SU-DHL-6 (cell line): ENCODE data around the gene INTS11.

Experiments used
- H2AFZ ChIP-seq: fragments of 200-600 bp; sonication (generic); 2 replicates; pipeline ENCODE4 v1.6.1; 2014; ENCODE audit warnings: low read depth, mild to moderate bottlenecking, moderate library complexity, mixed read lengths, antibody characterized with exemption, low read length; ENCODE audit not compliant: severe bottlenecking
- H3F3A ChIP-seq: fragments of 200-600 bp; shearing (Covaris generic); 2 replicates; pipeline ENCODE4 v1.6.0; 2016; ENCODE audit warnings: antibody characterized with exemption, mild to moderate bottlenecking; ENCODE audit not compliant: insufficient read depth
- H3K27ac ChIP-seq: fragments of 200-600 bp; sonication (generic); 2 replicates; pipeline ENCODE4 v1.5.1; 2016; ENCODE audit warnings: low read depth, mild to moderate bottlenecking, low read length, moderate library complexity, mixed read lengths
- H3K27me3 ChIP-seq: fragments of 200-600 bp; sonication (generic), shearing (Covaris generic); 2 replicates; pipeline ENCODE4 v1.6.0; 2014; ENCODE audit warnings: mild to moderate bottlenecking, low read length
- H3K36me3 ChIP-seq: fragments of 200-600 bp; sonication (generic); 2 replicates; pipeline ENCODE4 v1.6.1; 2014; ENCODE audit warnings: mild to moderate bottlenecking, low read length, mixed read lengths
- H3K4me2 ChIP-seq: fragments of 300-600, 200-600 bp; shearing (Covaris generic), sonication (generic); 2 replicates; pipeline ENCODE4 v1.6.0; 2014; ENCODE audit warnings: low read length, low read depth, mild to moderate bottlenecking; ENCODE audit not compliant: poor library complexity, severe bottlenecking
- H3K4me3 ChIP-seq: fragments of 200-600 bp; sonication (generic); 2 replicates; pipeline ENCODE4 v1.5.1; 2014; ENCODE audit warnings: antibody characterized with exemption, low read length, mild to moderate bottlenecking, mixed read lengths; ENCODE audit not compliant: insufficient read depth, poor library complexity, severe bottlenecking
- H3K79me2 ChIP-seq: fragments of 200-600 bp; sonication (generic); 2 replicates; pipeline ENCODE4 v1.6.1; 2014; ENCODE audit warnings: mild to moderate bottlenecking, low read length, moderate library complexity; ENCODE audit not compliant: insufficient read depth
- H3K9ac ChIP-seq: fragments of 200-600 bp; sonication (generic); 2 replicates; pipeline ENCODE4 v1.7.0; 2014; ENCODE audit warnings: mild to moderate bottlenecking, low read length
- H3K9me2 ChIP-seq: fragments of 200-600 bp; sonication (generic); replicated peaks from 2 replicates; pipeline ENCODE4 v1.6.1; 2014; ENCODE audit warnings: low read length; ENCODE audit not compliant: insufficient read depth
- H3K9me3 ChIP-seq: fragments of 200-600 bp; sonication (generic); 2 replicates; pipeline ENCODE4 v1.6.1; 2014; ENCODE audit warnings: low read length, mixed read lengths; ENCODE audit not compliant: insufficient read depth
- H4K20me1 ChIP-seq: fragments of 200-600 bp; sonication (generic); 2 replicates; pipeline ENCODE4 v1.6.1; 2014; ENCODE audit warnings: low read depth, mild to moderate bottlenecking, antibody characterized with exemption, low read length, moderate library complexity, mixed read lengths
- CTCF ChIP-seq: fragments of 200-600 bp; sonication (generic); IDR thresholded peaks from one replicate; pipeline ENCODE4 v1.5.1; 2017; ENCODE audit warnings: antibody characterized with exemption, mild to moderate bottlenecking, low read length, moderate library complexity; ENCODE audit not compliant: insufficient read depth, poor library complexity, severe bottlenecking
- EZH2phosphoT487 ChIP-seq: fragments of 200-600 bp; sonication (generic), shearing (Covaris generic); conservative IDR thresholded peaks from 2 replicates; pipeline ENCODE4 v1.6.1; 2018; ENCODE audit warnings: mild to moderate bottlenecking, antibody characterized with exemption, low read length, moderate library complexity, mixed read lengths

Gene INTS11

DNA sequence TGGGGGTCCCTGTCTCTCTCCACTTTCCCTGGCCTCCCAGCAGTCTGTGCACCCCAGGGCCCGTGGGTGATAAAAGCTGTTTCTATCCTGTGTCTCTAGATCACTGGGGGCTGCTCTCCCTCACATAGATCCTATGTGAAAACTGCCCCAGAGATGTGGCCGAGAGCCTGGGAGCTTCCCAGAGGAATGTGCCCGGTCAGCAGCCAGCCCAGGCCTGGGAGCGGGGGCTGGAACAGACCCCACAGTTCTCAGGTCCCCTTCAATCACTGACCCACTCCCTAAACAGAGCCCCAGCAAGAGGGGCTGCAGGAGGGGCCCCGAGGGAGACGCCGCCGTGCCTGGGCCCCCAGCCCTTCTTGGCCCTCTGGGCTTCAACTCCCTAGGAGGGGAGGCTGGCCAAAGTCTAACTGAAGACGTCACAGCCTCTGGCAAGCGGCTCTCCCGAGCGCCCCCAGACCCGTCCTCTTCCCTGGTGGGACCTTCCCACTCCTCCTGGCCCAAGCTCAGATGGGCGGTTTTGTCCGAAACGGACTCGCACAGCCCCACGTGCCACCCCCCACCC lies 33.5 kb upstream of the INTS11 start:
- Histone ChIP-seq H3K4me3 (no peak overlapping the region), H3K9ac (no peak overlapping the region), H3K9me3 (no peaks in the 10 kb centered on the region), H3K9me2 (no peaks in the 10 kb centered on the region), H2AFZ (no peak overlapping the region), H3F3A (no peaks in the 10 kb centered on the region), H4K20me1 (no peaks in the 10 kb centered on the region), H3K27ac (no peak overlapping the region), H3K4me2 (no peak overlapping the region), H3K27me3 (no peaks in the 10 kb centered on the region), H3K36me3 (no peaks in the 10 kb centered on the region), H3K79me2 (no peaks in the 10 kb centered on the region)
- no peak for TF ChIP-seq CTCF
- no peak for TF ChIP-seq EZH2phosphoT487

DNA sequence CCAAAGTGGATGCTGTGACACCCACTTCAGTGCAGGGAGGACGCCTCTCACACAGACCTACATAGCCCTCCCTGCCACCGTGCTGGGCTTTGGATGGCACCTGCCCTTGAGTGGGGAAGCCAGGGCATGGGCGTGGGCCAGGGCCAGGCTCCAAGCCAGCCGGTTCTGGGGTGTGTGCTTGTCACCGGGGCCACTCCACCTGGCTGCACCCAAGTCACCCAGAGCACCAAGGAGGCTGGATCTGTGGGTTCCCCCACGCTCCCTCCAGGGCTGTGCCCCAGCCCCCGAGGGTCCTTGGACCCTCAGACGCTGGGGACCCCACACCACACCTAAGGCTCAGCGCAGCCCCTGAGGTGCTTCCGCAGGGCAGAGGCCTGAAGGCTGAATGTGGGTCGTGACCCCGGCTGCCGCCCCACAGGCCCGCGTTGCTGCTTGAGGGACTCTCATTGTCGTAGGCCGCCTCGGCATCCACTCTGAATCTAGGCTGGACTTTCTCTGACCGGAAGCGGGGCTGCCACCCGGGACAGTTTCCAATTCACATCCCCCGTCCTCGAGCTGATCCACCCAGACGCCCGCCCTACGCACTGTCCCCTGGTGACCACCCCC lies 32.4 kb upstream of the INTS11 start:
- Histone ChIP-seq H3K4me2 (no peak overlapping the region), H3K9me3 (no peaks in the 10 kb centered on the region), H3K27me3 (no peaks in the 10 kb centered on the region), H3K27ac (no peak overlapping the region), H3K9me2 (no peaks in the 10 kb centered on the region), H3K4me3 (no peak overlapping the region), H2AFZ (no peak overlapping the region), H3K9ac (no peak overlapping the region), H3K79me2 (no peaks in the 10 kb centered on the region), H4K20me1 (no peaks in the 10 kb centered on the region), H3F3A (peaks cover 6% of the 10 kb centered on the region; the same call in 1 of the 2 replicates), H3K36me3 (no peaks in the 10 kb centered on the region)
- TF ChIP-seq CTCF (no peak), EZH2phosphoT487 (no peak)

GRCh38 chr1:1356166-1356795 lies 31.8 kb upstream of the INTS11 start:
- Histone ChIP-seq H4K20me1 (no peaks in the 10 kb centered on the region), H3K79me2 (no peaks in the 10 kb centered on the region), H3K27ac (no peak overlapping the region), H3K4me2 (no peak overlapping the region), H3K9ac (no peak overlapping the region), H3K9me3 (no peaks in the 10 kb centered on the region), H3K27me3 (no peaks in the 10 kb centered on the region), H3F3A (peaks cover 6% of the 10 kb centered on the region; the same call in 1 of the 2 replicates), H3K9me2 (no peaks in the 10 kb centered on the region), H3K36me3 (no peaks in the 10 kb centered on the region), H2AFZ (no peak overlapping the region), H3K4me3 (no peak overlapping the region)
- TF ChIP-seq CTCF (no peak), EZH2phosphoT487 (no peak)
